CD4-positive, CD25-positive, alpha-beta regulatory T cell (primary cell): ENCODE data around the gene RALGAPA1. TPM values are rescaled to one million over a fixed set of nuclear protein-coding genes. Genes with fewer than 3 reads are reported as not detected.
"Not testable (repeated sequence)": the region's sequence is repeated elsewhere in the genome, so short reads cannot be mapped to it uniquely, and the experiment has no call there.

Experiments
- ATAC-seq, 2 donors: fragments of 150-1000 bp; cut with Tn5 transposase; one replicate each; pipeline ENCODE4 v1.10.0; 2021; ENCODE audit warnings: low read depth in 2 of 2, moderate number of reproducible peaks in 2 of 2, moderate library complexity in 1 of 2
- DNase-seq, 3 donors: peaks; one replicate each; pipeline versions ENCODE4 v3.0.0 to v3.0.0-alpha.2; 2012 to 2022; ENCODE audit warnings: mixed read lengths in 1 of 3
- H3K27ac ChIP-seq: one replicate; pipeline ENCODE4 v1.7.0; 2013; ENCODE audit warnings: mild to moderate bottlenecking, low read length; ENCODE audit not compliant: insufficient read depth, poor library complexity, severe bottlenecking
- H3K27me3 ChIP-seq: one replicate; pipeline ENCODE4 v1.7.0; 2013; ENCODE audit warnings: low read length; ENCODE audit not compliant: control insufficient read depth, insufficient read depth
- H3K36me3 ChIP-seq: one replicate; pipeline ENCODE4 v1.7.0; 2013; ENCODE audit warnings: mild to moderate bottlenecking, low read length, moderate library complexity; ENCODE audit not compliant: control insufficient read depth, insufficient read depth
- H3K4me1 ChIP-seq: 2 replicates; pipeline ENCODE4 v1.7.0; 2013; ENCODE audit warnings: mild to moderate bottlenecking, low read length; ENCODE audit not compliant: insufficient read depth, control insufficient read depth, poor library complexity, severe bottlenecking
- H3K4me3 ChIP-seq: one replicate; pipeline ENCODE4 v1.7.0; 2013; ENCODE audit warnings: low read depth, mild to moderate bottlenecking, low read length, moderate library complexity
- H3K9me3 ChIP-seq, 2 experiments: 1 replicate in 1 of 2; 2 replicates in 1 of 2; pipeline ENCODE4 v1.7.0; 2013; ENCODE audit warnings: low read length in 2 of 2, mild to moderate bottlenecking in 1 of 2, moderate library complexity in 1 of 2; ENCODE audit not compliant: control insufficient read depth in 2 of 2
- H3K27ac Mint-ChIP-seq, 3 donors: one replicate each; pipeline ENCODE4 v1.8.0; 2020 to 2022; ENCODE audit warnings: mild to moderate bottlenecking in 3 of 3, mixed read lengths in 3 of 3, moderate library complexity in 2 of 3
- H3K27me3 Mint-ChIP-seq: one replicate; pipeline ENCODE4 v1.8.0; 2022; ENCODE audit warnings: mild to moderate bottlenecking, mixed read lengths
- H3K36me3 Mint-ChIP-seq: one replicate; pipeline ENCODE4 v1.8.0; 2020; ENCODE audit warnings: mixed read lengths
- H3K4me1 Mint-ChIP-seq, 4 donors: one replicate each; pipeline ENCODE4 v1.8.0; 2020 to 2022; ENCODE audit warnings: mixed read lengths in 4 of 4, mild to moderate bottlenecking in 1 of 4
- H3K4me3 Mint-ChIP-seq, 4 donors: one replicate each; pipeline ENCODE4 v1.8.0; 2020 to 2022; ENCODE audit warnings: mild to moderate bottlenecking in 4 of 4, mixed read lengths in 4 of 4, moderate library complexity in 3 of 4
- H3K9me3 Mint-ChIP-seq, 7 donors: one replicate each; pipeline ENCODE4 v1.8.0; 2020 to 2022; ENCODE audit warnings: mixed read lengths in 7 of 7, mild to moderate bottlenecking in 3 of 7, moderate library complexity in 2 of 7
- polyA plus RNA-seq, 4 donors: library from polyadenylated mRNA; unstranded; fragments of 300-500 nt; fragmentation: Illumina TruSeq; gene quantifications; one replicate each; pipeline ENCODE4 v1.2.3, GENCODE V29; 2021
- total RNA-seq: library from RNA; stranded (reverse); gene quantifications from one replicate; pipeline ENCODE4 v1.2.3, GENCODE V29; 2022

RALGAPA1 gene
- total and polyA plus RNA-seq, 5 donors from 2014 or later: 14.0 to 93.6 (median 20.3) TPM

DNA sequence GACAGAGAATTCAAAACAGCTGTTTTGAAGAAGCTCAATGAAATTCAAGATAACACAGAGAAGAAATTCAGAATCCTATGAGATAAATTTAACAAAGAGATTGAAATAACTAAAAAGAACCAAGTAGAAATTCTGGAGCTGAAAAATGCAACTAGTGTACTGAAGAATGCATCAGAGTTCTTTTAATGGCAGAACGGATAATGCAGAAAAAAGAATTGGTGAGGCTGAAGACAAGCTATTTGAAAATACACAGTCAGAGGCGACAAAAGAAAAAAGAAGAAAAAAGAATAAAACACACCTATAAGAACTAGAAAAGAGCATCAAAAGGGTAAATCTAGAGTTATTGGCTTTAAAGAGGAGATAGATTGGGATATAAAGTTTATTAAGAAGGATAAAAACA lies 171.8 kb downstream of the RALGAPA1 start:
- H3K4me1 ChIP-seq: no peaks in the 10 kb centered on the region
- no peak overlapping the region for H3K4me3 ChIP-seq
- Mint-ChIP-seq H3K4me3 (no peak overlapping the region), H3K9me3 (peaks cover 1 to 13% (median 6%) of the 10 kb centered on the region in 7 donors), H3K27ac (no peak overlapping the region), H3K36me3 (peaks cover 62% of the 10 kb centered on the region), H3K27me3 (no peaks in the 10 kb centered on the region), H3K4me1 (peaks cover 0 to 12% (median 5%) of the 10 kb centered on the region in 4 donors)
- H3K27ac ChIP-seq: no peak overlapping the region
- no peaks in the 10 kb centered on the region for H3K27me3 ChIP-seq
- ATAC-seq (no peak), DNase-seq (no peak)
- peaks cover 40% of the 10 kb centered on the region for H3K36me3 ChIP-seq
- no peaks in the 10 kb centered on the region for H3K9me3 ChIP-seq

DNA sequence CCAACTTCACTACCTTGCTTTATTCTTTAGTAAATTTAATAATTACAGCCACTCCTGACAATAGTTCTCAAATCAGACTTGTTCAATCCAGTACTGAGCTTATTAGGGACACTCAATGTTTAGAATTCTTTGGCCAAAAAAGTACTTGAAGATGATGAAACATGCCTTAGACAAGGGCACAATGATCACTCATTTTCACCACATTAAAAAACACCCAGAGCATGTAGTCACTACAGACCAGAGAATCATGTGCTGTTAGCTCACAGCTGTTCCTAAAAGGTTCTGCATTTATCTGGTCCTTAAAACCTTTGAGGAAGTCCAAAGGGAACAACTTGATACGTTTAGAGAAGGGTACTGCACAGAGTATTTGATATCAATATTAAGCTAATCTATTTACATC lies 176.4 kb downstream of the RALGAPA1 start:
- peaks cover 0 to 6% (median 1%) of the 10 kb centered on the region in 4 donors for H3K4me1 Mint-ChIP-seq
- H3K4me1 ChIP-seq: no peaks in the 10 kb centered on the region
- no peak for ATAC-seq
- H3K27me3 ChIP-seq: no peaks in the 10 kb centered on the region
- no peak overlapping the region for H3K4me3 Mint-ChIP-seq
- no peaks in the 10 kb centered on the region for H3K9me3 ChIP-seq
- peaks cover 0 to 8% (median 0%) of the 10 kb centered on the region in 7 donors for H3K9me3 Mint-ChIP-seq
- no peak for DNase-seq
- peak overlapping the region in 1 of 3 donors; percentile 63 for H3K27ac Mint-ChIP-seq
- H3K27me3 Mint-ChIP-seq: no peaks in the 10 kb centered on the region
- no peak overlapping the region for H3K4me3 ChIP-seq
- H3K36me3 Mint-ChIP-seq: peaks cover 31% of the 10 kb centered on the region
- no peak overlapping the region for H3K27ac ChIP-seq
- peaks cover 29% of the 10 kb centered on the region for H3K36me3 ChIP-seq

- H3K36me3 Mint-ChIP-seq: peaks cover 27% of the 10 kb centered on the region
- Histone ChIP-seq H3K4me3 (no peak overlapping the region), H3K27me3 (no peaks in the 10 kb centered on the region), H3K9me3 (no peaks in the 10 kb centered on the region), H3K4me1 (no peaks in the 10 kb centered on the region), H3K27ac (no peak overlapping the region), H3K36me3 (peaks cover 26% of the 10 kb centered on the region)
- DNase-seq (no peak), ATAC-seq (no peak)
- peaks cover 0 to 4% (median 0%) of the 10 kb centered on the region in 7 donors for H3K9me3 Mint-ChIP-seq
- H3K27me3 Mint-ChIP-seq: no peaks in the 10 kb centered on the region
- no peak overlapping the region for H3K4me3 Mint-ChIP-seq
- H3K4me1 Mint-ChIP-seq: peaks cover 0 to 6% (median 1%) of the 10 kb centered on the region in 4 donors
- H3K27ac Mint-ChIP-seq: peak overlapping the region in 1 of 3 donors; percentile 63
Measured at GRCh38 chr14:35632271-35632670, 176.8 kb downstream of the RALGAPA1 start.

DNA sequence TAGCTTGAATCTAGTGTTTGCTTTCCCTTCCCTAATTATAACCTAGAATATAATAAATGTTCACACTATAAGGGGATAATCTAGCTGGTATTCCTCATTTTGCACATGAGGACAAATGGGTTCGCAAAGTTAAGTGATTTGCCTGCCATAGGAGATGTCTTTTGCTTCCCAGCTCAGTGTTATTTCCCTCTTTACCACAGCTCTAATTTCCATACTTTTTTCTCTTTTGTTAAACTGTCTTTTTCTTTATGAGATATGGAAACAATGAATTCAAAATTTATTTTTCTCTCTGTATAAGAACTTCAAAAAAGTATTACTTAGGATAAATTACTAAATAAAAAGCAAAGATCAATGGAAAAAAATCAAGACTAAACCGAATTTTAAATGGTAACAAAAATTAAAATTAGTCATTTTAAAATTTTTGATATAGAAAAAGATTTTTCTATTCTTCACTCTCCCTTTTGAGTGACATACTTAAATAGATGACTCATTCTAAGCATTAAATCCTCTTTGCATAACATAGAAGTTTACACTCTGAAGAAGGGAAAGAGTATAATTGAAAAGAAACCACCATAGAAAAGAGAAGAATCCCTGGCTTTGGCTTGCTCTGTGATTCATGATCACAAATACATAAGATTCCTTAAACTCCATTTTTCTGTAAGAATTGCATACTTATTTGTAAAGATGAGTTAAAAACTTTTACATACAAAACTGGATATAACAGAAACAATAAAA lies 177.9 kb downstream of the RALGAPA1 start:
- no peak overlapping the region for H3K4me3 Mint-ChIP-seq
- Histone ChIP-seq H3K27me3 (no peaks in the 10 kb centered on the region), H3K36me3 (peaks cover 23% of the 10 kb centered on the region), H3K4me1 (no peaks in the 10 kb centered on the region), H3K9me3 (no peaks in the 10 kb centered on the region), H3K27ac (no peak overlapping the region), H3K4me3 (no peak overlapping the region)
- H3K9me3 Mint-ChIP-seq: no peaks in the 10 kb centered on the region
- peaks cover 22% of the 10 kb centered on the region for H3K36me3 Mint-ChIP-seq
- H3K27ac Mint-ChIP-seq: no peak overlapping the region
- H3K27me3 Mint-ChIP-seq: no peaks in the 10 kb centered on the region
- DNase-seq: no peak
- H3K4me1 Mint-ChIP-seq: peaks cover 0 to 6% (median 1%) of the 10 kb centered on the region in 4 donors
- ATAC-seq: no peak

DNA sequence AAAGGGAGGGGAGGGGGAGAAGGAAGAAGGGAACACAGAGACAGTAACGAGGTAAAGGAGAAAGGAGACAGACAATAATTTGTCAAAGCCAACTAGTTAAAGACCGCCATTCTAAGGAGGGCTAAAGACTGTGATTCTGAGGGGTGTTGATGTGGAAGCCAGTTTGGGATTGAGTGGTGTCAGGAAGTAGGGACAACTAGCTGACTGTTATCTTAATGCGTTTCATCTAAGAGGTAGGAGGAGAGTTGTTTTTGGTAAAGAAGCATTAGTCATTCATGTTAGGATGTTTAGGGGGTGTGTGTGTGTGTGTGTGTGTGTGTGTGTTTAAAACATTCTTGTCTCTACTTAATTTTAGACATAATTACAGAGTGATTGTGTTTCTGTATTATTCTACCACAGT lies 180.1 kb downstream of the RALGAPA1 start:
- Mint-ChIP-seq H3K27ac (peak overlapping the region; percentile 12 to 52 (median 24)), H3K9me3 (no peaks in the 10 kb centered on the region)

DNA sequence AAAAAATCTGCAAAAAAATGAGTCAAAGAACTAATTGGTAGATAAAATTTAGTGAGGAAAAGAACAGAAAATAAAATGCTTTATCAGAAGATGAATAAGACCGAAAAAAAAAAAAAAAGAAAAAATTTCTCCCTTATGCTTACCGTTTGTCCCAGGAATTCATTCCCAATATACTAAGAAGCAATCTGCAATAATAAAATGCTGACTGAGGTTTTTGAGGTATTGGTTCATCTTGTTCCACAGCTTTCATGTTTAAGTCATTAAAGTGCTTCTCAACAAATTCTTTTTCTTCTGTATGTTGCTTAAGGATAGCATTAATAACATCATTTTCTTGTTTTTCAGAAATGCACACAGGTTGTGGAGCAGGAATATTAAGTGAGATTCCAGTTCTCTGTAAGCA lies 182.1 kb downstream of the RALGAPA1 start:
- H3K4me3 ChIP-seq, H3K27me3 ChIP-seq, H3K27ac Mint-ChIP-seq, H3K9me3 ChIP-seq, H3K27me3 Mint-ChIP-seq, H3K27ac ChIP-seq, H3K4me3 Mint-ChIP-seq, DNase-seq, H3K4me1 Mint-ChIP-seq, ATAC-seq, H3K36me3 ChIP-seq, H3K9me3 Mint-ChIP-seq, H3K4me1 ChIP-seq: not testable (repeated sequence)
- H3K36me3 Mint-ChIP-seq: peaks cover 32% of the 10 kb centered on the region

More for the DNA sequence above, 180.1 kb downstream of the RALGAPA1 start:
- Mint-ChIP-seq H3K36me3 (peaks cover 24% of the 10 kb centered on the region), H3K4me3 (no peak overlapping the region), H3K27me3 (no peaks in the 10 kb centered on the region), H3K4me1 (peaks cover 0 to 8% (median 4%) of the 10 kb centered on the region in 4 donors)
- ATAC-seq (no peak), DNase-seq (no peak)
- peaks cover 16% of the 10 kb centered on the region for H3K36me3 ChIP-seq
- no peaks in the 10 kb centered on the region for H3K27me3 ChIP-seq
- no peaks in the 10 kb centered on the region for H3K9me3 ChIP-seq
- no peak overlapping the region for H3K4me3 ChIP-seq
- no peak overlapping the region for H3K27ac ChIP-seq
- no peaks in the 10 kb centered on the region for H3K4me1 ChIP-seq

GRCh38 chr14:35621996-35622395 lies 187.1 kb downstream of the RALGAPA1 start:
- Mint-ChIP-seq H3K9me3 (peaks cover 0 to 18% (median 4%) of the 10 kb centered on the region in 7 donors), H3K36me3 (peaks cover 60% of the 10 kb centered on the region), H3K4me1 (peaks cover 0 to 14% (median 10%) of the 10 kb centered on the region in 4 donors)
- H3K27ac Mint-ChIP-seq, H3K4me3 ChIP-seq, H3K36me3 ChIP-seq, DNase-seq, ATAC-seq, H3K4me1 ChIP-seq, H3K27me3 Mint-ChIP-seq, H3K27ac ChIP-seq, H3K9me3 ChIP-seq, H3K27me3 ChIP-seq, H3K4me3 Mint-ChIP-seq: not testable (repeated sequence)

- H3K4me1 ChIP-seq, DNase-seq, ATAC-seq, H3K27ac ChIP-seq, H3K27me3 Mint-ChIP-seq, H3K9me3 ChIP-seq, H3K4me3 ChIP-seq, H3K4me3 Mint-ChIP-seq, H3K27ac Mint-ChIP-seq, H3K27me3 ChIP-seq, H3K36me3 ChIP-seq: not testable (repeated sequence)
- peaks cover 0 to 18% (median 4%) of the 10 kb centered on the region in 7 donors for H3K9me3 Mint-ChIP-seq
- H3K36me3 Mint-ChIP-seq: peaks cover 67% of the 10 kb centered on the region
- peaks cover 0 to 21% (median 13%) of the 10 kb centered on the region in 4 donors for H3K4me1 Mint-ChIP-seq
Measured at GRCh38 chr14:35619998-35620397, 189.1 kb downstream of the RALGAPA1 start.
